HG03060 (cell line): Measurements from ENCODE around the gene TCL1B.
"Not testable (repeated sequence)": the region's sequence is repeated elsewhere in the genome, so short reads cannot be mapped to it uniquely, and the experiment has no call there.

ENCODE experiments used
- ATAC-seq: cut with Tn5 transposase; IDR thresholded peaks from one replicate; pipeline ENCODE4 v1.9.1; 2021; ENCODE audit warnings: low read depth, moderate number of reproducible peaks; ENCODE audit not compliant: unreplicated experiment

Gene TCL1B

DNA sequence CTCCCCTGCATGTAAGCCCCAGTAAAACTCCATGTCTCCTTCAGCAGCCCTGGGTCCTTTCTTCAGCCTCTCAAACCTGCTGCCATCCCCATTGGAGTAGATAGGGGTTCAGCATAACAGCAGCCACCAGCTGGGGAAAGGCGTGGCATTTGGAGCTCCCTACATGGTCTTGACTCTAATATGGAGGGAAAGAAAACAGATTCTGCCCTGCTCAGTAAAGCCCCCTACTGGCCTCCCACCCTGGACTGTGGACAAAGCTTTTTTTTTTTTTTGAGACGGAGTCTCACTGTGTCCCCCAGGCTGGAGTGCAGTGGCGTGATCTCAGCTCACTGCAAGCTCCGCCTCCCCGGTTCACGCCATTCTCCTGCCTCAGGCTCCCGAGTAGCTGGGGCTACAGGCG is 20.7 kb upstream of the TCL1B start:
- not testable (repeated sequence) for ATAC-seq

DNA sequence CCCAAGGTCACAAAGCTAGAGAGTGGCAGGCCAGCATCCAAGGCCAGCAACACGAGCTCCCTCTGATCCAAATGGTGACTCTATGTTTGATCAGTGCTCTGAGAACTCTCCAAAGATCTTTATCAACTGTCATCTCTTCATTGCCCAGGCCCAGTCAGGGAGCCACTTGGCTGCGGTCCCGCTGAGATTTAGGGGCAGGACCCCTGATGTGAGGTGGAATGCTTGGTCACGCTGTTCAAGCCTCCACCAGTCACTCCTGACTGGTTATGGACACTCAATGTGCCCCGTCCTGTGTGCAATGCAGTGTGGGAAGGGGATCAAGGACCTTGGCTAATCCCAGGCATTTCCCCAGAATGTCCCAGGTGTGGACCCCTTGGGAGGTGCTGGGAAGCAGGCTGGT is 19.8 kb upstream of the TCL1B start:
- ATAC-seq = no peak

DNA sequence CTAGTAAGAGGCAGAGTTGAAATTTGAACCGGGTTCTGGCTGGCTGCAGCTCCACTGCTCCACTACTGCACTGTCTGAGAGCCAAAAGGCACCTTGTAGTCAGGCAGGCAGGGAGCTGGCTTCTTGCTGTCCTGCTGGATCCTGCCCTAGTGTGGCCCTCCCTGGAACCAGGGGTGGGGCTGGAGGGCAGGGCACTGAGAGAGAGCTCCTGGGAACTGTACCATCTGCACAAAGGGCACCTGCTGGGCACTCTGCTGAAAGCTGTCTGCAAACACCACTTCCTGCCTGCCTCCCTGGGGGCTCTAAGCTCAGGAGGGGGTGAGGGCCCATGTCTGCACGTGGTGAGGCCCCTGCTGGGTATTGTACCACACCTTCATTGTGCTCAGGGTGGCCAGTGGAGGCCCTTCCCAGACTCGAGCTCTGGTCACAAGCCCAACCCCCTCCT is 19.0 kb upstream of the TCL1B start:
- no peak for ATAC-seq

DNA sequence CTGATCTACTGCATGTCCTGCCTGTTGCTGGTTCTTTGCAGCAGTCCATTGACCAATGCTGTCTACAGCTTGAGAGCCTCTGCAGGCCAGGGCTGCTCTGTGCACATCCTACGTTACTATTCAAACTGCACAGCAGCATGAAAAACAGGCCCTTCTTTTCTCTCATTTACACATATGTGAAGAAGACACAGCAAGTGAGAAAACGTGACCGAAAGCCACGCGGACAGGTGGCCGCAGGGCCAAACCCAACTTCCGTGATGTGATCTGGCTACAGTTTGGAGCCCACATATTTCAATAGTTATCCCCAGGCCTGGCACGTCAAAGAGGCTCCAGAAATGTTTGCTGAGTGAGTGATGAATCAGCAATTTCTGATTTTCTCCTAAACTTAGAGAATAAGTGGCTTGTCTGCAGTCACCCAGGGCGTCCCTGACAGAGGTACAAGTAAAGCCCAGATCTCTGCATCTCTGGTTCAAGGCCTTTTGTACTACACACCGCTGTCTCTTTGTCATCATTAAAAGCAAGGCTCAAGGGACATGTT is 17.9 kb upstream of the TCL1B start:
- ATAC-seq = peak; percentile 34

DNA sequence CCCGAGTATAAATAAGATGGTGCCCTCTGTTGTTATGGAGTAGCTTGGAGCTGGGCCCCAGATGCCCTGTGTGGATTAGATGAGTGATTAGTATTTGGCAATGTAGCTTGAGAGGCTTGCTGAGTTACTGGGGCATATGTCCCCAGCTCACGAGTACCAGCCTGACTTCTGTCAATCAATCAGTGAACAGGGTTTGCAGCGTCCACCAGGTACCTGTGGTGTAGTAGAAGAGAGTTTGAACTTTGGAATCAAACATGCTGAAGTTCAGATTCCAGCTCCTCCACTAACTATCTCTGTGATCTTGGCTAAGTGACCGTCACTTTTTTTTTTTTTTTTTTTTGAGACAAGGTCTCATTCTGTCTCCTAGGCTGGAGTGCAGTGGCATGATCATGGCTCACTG is 11.6 kb upstream of the TCL1B start:
- no peak for ATAC-seq

DNA sequence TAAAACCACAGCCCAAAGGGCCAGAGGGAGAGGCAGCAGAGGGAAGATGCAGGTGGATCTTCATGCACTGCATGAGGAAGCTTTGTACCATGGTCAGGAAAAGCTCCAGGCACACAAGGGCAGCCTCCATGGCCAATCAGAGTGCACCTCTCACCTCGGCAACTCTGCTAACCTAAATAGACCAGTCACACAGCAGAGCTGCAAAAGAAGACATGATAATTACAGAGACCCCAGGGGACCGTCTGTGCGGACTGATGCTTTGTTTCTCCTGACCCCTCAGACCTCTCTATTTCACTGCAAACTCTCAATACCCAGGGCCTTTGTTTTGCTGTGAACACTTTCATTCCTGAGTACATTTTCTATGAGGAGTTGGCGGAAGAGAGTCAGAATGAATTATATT is 10.7 kb upstream of the TCL1B start:
- no peak for ATAC-seq

DNA sequence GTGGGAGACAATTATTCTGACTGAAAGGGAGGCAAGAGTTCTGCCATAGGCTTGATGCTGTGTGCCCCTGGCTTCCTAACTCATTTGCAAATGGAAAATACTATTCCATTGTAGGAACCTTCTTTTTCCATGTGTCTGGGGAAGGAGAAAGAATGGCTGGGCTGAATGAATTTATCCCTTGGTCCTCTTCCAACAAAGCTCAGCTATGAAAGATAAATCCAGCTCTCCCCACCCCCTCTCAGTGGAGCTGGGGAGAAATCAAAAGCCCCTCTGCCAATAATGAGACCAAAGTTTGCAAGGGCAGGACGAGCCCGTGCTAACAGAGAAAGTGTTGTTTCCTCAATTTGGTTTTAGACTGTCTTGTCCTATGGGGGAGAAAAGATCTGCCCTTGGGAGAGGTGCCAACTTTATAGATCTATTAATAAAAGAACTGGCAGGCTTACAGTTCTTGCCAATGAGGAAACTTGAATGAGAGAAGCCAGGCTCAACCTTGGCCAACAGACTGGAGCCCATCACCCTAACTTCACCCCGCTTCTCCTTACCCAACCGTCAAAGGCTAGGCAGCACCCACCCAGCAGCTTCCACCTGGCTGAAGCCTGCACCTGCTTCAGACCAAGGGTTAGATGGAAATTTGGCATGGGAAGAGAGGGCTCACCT is 8.9 kb upstream of the TCL1B start:
- no peak for ATAC-seq

DNA sequence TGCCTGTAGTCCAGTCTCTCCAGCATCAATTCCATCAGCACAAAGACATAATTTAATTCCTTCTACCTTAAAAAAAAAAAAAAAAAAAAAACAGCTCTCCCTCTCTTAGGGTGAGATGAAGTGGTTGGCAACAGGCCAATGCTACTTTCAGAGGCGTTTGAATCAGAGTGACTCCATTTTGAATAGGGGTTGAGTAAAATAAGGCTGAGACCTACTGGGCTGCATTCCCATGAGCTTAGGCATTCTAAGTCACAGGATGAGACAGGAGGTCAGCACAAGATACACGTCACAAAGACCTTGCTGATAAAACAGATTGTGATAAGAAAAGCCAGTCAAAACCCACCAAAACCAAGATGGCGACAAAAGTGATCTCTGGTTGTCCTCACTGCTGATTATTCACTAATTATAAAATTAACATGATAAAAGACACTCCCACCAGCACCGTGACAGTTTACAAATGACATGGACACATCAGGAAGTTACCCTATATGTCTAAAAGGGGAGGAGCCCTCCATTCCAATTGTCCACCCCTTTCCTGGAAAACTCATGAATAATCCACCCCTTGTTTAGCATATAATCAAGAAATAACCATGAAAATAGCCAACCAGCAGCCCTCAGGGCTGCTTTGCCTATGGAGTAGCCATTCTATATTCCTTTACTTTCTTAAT is 6.9 kb upstream of the TCL1B start:
- ATAC-seq = no peak

DNA sequence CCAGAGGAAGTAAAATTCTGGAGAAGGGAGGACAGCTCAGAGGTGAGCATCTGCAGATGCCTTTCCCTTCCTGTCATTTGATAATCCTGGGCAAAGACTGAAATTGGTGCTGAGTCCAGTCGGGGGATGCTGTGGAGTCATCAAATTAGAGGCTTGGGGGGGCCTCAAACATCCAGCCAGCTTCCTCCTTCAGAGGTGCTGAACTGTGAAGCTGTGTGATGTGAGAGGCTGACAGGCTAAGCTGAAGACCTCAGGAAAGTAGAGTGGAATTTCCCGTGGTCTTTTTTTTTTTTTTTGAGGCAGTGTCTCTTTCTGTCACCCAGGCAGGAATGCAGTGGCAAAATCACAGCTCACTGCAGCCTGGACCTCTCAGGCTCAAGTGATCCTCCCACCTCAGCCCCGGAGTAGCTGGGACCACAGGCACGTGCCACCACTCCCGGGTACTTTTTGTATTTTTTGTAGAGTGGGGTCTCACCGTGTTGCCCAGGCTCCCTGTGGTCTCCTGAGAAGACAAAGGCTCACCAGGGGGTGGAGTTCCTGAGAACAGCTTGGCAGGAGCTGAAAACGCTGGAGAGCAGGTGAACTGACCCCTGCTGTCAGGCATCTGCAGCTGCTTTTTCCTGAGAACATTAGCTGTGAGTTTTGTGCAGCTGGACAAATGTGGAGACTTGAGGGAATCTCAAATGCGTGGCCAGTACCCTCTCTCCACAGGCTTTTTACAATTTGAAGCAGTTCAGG is 6.1 kb upstream of the TCL1B start:
- no peak for ATAC-seq

DNA sequence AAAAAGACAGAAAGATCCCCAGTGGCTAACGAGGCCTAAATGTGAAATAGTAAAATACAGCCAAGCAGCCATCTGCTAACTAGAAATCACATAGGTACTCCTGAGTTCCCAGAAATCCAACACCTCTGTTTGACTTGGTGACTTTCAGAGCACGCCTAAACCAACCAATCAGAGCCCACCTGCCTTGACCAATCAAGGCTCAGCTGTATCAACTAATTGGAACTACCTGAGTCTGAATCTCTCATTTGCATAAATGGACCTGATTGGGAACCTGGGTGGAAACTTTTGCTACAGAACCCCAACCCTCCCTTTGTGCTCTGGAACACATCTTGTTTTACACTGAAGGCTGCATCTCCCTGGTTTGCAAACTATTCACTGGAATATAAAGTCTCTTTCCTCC is 5.1 kb upstream of the TCL1B start:
- no peak for ATAC-seq

DNA sequence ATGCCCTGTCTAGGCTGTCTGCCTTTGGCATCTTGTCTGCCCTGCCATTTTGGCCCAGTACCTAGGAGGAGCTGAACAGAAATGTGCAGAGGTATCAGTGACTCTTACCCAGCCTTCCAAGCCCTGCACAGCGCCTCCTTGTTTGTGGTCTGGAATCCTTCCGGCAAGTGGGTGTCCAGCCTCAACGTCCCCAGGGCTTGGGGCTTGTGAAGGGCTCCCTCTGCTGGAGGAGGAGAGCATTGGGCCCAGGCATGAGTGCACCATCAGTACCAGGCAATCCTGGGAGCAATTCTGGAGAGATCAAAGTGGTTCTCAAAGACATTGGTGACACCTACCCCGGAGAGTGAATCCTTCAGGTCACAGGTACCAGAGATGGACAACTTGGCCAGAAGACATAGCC is 2.4 kb upstream of the TCL1B start:
- no peak for ATAC-seq

DNA sequence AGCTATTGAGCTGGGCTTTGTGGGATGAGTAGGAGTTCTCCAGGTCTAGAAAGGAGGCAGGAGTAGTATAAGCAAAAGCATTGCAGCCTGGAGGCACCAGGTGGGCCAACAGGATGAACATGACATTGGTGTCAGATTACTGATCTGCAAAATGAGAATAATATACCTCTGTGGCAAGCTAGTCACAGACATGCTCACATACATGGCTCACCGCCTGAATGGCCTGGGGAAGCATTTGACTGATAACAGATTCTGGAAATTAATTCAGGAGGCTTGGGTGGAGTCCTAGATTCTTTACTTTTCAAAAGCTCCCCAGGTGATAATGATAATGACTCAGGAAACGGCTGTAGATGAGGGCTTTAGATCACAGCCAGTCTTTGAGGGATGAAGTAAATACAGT is 709 bp downstream of the TCL1B start:
- ATAC-seq = no peak

DNA sequence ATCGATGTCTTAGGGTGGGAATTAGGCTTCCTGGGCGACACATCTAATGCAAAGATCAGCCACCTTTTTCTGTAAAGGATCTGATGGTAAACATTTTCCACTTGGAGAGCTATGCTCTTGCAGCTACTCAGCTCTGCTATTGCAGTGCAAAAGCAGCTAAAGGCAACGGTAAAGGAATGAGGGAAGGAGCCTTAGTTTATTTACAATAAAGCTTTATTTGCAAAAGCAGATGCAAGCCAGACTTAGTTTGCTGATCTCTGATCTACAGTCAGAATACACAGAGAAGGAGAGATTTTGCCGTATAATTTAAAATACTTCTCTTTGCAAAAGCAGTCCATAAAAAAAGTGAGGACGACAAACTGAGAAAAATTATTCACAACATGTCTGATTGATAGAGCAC is 3.2 kb downstream of the TCL1B start:
- ATAC-seq = no peak

DNA sequence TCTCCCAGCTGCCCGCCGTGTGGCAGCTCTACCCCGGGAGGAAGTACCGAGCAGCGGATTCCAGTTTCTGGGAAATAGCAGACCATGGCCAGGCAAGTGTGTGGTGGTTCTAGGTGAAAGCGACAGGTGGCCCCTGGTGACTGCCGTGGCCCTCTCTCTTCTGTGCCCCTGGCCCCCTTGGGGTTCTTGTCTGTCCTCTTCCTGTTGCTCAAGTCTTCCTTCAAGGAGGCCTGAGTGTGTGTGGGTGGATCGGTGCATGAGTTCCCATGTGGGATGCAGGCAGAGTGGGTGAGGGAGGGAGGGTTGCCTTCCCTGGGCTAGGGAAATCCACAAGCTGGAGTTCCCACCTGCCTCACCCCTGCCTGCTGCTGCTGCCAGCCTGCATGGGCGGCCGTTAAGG is 4.6 kb downstream of the TCL1B start:
- ATAC-seq = no peak

DNA sequence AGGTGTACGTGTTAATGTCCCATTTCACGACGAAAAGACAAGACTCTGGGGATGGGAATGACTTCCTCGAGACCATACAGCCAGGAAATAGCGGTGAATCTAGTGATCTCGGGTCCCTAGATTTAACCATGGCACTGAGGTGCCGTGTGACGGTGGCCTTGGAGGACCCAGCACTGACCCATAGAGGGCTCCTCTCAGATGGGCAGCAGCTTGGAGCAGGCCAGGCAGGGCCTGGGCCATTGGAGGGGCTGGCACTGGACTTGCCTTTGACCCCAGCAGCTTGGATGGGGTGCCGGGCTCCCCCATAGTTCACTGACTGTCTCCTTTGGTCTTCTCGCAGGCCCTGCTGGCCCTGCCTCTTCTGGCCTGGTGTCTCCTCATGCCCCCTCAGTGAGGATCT is 5.4 kb downstream of the TCL1B start:
- no peak for ATAC-seq

DNA sequence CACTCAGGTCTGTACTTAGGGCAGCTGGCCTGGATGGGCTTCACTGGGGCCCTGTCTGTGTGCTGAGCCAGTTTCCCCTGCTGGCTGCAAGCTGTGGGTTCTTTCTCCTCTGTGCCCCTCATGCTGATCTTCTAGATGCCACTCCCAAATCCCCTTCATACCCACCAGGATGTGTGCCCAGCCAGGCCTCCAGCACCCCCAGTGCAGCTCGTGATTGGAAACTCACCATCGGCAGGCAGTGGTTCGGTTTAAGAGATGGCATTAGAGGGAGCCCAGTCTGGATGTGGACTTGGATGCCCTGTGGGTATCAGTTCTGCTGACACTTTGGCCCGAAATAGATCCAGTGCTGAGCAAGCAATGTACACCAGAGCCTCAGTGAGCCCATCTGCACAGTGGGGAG is 5.9 kb downstream of the TCL1B start:
- no peak for ATAC-seq

DNA sequence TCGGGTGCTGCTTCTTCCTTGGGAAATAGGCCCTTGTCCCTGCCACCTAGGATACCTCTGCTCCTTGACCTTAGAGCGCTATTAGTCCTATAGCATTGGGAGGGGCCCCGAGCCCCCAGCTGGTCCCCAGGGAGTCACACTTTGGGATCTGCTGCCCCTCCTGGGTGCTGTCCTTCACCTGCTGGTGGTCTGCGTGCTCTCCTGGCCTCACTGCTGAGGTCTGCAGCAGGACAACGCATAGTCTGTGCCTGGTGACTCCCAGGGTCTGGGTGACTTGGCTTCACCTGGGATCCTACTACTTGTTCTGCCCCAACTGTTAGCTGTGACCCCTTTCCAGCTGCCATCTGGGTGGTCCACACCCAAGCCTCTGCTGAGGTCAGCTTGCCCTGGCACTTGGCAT is 8.8 kb downstream of the TCL1B start:
- ATAC-seq = no peak

DNA sequence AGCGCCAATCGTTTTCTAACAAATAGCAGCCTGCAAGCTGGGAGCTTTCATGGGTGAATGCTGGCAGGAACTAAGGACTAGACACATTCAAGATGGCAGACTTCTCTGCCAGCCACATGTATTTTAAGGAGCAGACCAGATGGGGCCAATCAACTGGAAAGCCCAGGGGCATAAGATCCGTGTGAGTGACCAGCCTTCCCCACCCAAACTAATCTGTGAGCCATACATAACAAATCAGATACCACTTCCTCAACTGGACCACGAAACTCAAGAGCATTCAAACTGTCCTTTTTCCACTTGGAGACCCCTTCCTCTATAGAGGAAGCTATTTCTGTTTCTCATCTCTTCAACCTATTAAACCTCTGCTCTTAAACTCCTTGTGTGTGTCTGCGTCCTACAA is 9.7 kb downstream of the TCL1B start:
- no peak for ATAC-seq

DNA sequence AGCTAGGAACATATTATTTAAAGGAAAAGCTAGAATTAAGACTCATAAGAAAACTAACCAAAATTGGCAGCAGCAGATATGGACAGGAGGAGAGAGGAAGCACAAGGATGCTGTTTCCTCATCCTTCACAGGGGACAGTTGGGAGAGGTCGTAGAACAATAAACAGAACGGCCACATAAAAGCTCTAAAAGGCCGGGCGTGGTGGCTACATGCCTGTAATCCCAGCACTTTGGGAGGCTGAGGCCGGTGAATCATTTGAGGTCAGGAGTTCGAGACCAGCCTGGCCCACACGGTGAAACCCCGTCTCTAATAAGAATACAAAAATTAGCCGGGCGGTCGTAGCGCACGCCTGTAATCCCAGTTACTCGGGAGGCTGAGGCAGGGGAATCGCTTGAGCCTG is 10.5 kb downstream of the TCL1B start:
- no peak for ATAC-seq

DNA sequence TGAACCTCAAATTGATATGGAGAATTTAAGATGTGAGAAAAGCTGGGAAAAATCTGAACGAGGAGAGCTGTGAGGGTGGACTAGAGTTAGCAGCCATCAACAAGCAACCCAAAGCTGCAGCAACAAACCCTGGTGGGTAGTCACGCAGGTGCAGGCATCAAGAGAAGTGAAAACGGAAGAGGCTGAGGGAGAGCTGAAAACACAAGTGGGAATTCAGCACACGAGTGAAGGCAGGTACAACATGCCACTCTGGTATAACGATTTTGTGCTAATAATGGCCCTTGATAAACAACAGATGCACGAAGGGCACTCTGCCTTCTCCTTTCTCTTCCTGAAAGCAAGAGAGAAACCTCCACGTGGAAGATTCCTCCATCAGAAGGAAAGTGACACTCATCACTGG is 11.5 kb downstream of the TCL1B start:
- no peak for ATAC-seq

DNA sequence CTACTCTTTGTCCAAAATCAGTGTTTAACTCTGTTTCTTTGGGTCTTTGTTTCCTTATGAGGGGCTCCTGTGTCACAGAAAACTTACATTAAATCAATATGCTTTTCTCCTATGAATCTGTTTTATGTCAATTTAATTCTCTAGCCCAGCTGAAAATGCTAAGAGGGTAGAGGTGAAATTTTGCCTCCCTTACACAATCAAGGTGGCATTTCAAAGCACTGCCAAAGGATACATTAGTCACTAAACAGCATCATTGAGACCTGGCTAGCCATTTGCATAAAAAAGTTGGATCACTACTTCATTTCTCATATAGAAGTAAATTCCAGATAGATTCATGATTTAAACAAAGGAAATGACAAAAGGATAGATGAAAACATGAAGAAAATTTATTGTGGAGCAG is 12.1 kb downstream of the TCL1B start:
- no peak for ATAC-seq

DNA sequence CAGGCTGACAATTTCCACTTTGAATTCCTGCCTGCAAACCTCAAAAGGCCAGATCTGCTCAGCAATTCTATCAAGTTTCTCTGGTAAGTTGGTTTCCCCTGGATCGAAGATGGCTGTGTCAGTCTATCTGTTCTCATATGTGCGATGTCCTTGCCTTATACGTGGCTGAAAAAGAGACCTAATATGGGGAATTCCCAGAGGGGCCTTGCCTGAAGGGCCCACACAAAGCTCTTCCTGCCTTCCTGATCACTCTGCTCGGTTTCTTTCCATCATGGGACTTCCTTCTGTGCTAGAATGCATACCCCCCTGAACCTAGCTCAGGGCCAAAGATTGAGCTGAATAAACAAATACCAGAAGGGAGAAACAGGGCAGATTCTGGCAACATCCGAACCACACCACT is 13.2 kb downstream of the TCL1B start:
- no peak for ATAC-seq
